Endothelial cell (in vitro differentiated cells): ENCODE data around the gene SEPTIN5. TPM values are rescaled to one million over a fixed set of nuclear protein-coding genes. Genes with fewer than 3 reads are reported as not detected.

Source experiments
- DNase-seq: peaks from one replicate; pipeline ENCODE4 v3.0.0; 2021; ENCODE audit warnings: low spot score
- H3K27ac Mint-ChIP-seq: one replicate; pipeline ENCODE4 v1.8.0; 2021; ENCODE audit warnings: mixed read lengths, inconsistent platforms; ENCODE audit not compliant: unreplicated experiment
- H3K27me3 Mint-ChIP-seq: one replicate; pipeline ENCODE4 v1.8.0; 2021; ENCODE audit warnings: mild to moderate bottlenecking, moderate library complexity, mixed read lengths, inconsistent platforms; ENCODE audit not compliant: unreplicated experiment
- H3K36me3 Mint-ChIP-seq: one replicate; pipeline ENCODE4 v1.8.0; 2021; ENCODE audit warnings: mild to moderate bottlenecking, low read depth, mixed read lengths, inconsistent platforms; ENCODE audit not compliant: unreplicated experiment
- H3K4me1 Mint-ChIP-seq: one replicate; pipeline ENCODE4 v1.8.0; 2021; ENCODE audit warnings: mild to moderate bottlenecking, mixed read lengths, inconsistent platforms; ENCODE audit not compliant: unreplicated experiment
- H3K4me3 Mint-ChIP-seq: one replicate; pipeline ENCODE4 v1.8.0; 2021; ENCODE audit warnings: mild to moderate bottlenecking, mixed read lengths, inconsistent platforms; ENCODE audit not compliant: unreplicated experiment
- H3K9me3 Mint-ChIP-seq: one replicate; pipeline ENCODE4 v1.8.0; 2021; ENCODE audit warnings: mixed read lengths, inconsistent platforms; ENCODE audit not compliant: unreplicated experiment
- total RNA-seq: library from RNA; stranded (reverse); fragmentation: NEBNext Ultra II Directional; extraction: Animal tissue kit (Norgen Biotek cat#: 25700); gene quantifications from one replicate; pipeline ENCODE4 v1.2.1, GENCODE V29; 2021; ENCODE audit not compliant: unreplicated experiment
- TF ChIP-seq, protein P1 (sequence below): fragments of 200-600 bp; sonication (generic); IDR thresholded peaks from one replicate; pipeline ENCODE4 v1.5.0; 2021; ENCODE audit warnings: antibody characterized with exemption; ENCODE audit not compliant: unreplicated experiment

SEPTIN5 gene
- total RNA-seq, 1 donor from 2014 or later: 2.3 TPM

DNA sequence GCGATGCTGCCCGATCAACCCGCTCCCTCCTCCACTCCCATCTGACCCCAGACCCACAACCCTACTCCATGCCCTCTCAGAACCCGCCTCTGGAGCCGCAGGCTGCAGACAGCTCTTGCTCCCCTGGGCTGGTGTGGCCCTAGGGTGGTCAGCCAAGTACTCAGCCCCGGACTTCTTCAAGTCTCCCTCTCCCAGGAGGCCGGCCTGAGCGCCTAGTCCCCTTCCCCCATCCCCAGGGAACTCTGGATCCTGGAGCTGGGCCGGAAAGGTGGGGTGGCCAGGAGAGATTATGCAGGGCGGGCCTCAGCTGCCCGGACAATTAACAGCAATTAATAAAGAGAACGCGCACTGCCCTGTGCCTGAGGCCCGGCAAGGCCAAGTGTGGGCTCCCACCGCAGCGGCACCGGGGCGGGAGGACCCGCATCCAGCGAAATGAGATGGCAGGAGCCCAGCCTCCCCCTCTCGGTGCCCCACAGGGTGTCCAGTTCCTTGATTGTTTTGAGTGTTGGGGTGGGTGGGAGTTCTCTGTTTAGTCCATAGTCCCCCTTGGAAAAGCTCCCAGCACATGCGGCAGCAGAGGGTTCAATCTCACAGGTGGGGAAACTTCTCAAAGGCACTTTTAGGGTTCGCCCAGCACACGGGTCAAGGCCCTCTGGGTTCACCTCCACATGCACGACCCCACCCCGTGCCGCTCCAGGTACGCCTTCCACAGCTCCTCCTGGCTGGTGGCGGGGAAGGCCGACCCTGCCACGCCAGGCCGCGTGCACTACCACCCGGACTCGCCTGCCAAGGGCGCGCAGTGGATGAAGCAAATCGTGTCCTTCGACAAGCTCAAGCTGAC is 49.4 kb downstream of the SEPTIN5 start:
- Mint-ChIP-seq H3K27me3 (peaks cover 24% of the 10 kb centered on the region), H3K4me3 (no peak overlapping the region), H3K27ac (no peak overlapping the region), H3K36me3 (peaks cover 6% of the 10 kb centered on the region), H3K9me3 (no peaks in the 10 kb centered on the region), H3K4me1 (peaks cover 36% of the 10 kb centered on the region)
- no peak for DNase-seq
- TF ChIP-seq, protein P1, sequence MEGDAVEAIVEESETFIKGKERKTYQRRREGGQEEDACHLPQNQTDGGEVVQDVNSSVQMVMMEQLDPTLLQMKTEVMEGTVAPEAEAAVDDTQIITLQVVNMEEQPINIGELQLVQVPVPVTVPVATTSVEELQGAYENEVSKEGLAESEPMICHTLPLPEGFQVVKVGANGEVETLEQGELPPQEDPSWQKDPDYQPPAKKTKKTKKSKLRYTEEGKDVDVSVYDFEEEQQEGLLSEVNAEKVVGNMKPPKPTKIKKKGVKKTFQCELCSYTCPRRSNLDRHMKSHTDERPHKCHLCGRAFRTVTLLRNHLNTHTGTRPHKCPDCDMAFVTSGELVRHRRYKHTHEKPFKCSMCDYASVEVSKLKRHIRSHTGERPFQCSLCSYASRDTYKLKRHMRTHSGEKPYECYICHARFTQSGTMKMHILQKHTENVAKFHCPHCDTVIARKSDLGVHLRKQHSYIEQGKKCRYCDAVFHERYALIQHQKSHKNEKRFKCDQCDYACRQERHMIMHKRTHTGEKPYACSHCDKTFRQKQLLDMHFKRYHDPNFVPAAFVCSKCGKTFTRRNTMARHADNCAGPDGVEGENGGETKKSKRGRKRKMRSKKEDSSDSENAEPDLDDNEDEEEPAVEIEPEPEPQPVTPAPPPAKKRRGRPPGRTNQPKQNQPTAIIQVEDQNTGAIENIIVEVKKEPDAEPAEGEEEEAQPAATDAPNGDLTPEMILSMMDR: no peak

DNA sequence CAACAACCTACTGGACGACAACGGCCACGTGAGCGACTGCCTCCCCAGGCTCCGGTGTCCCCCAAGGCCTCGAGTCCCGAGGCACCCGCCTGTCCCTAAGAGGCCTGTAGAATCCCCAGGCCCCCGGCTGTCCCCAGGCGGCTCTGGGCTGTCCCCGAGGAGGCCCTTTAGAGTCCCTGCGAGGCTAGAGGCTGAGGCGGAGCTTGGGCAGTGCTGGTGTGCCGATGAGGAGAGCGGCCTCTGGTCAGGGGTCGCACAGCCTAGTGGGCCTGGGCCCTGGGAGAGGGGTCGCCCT is 49.9 kb downstream of the SEPTIN5 start:
- TF ChIP-seq, protein P1: no peak
- Mint-ChIP-seq H3K4me1 (peaks cover 36% of the 10 kb centered on the region), H3K9me3 (no peaks in the 10 kb centered on the region), H3K27ac (no peak overlapping the region), H3K27me3 (peaks cover 25% of the 10 kb centered on the region), H3K4me3 (no peak overlapping the region), H3K36me3 (peaks cover 6% of the 10 kb centered on the region)
- no peak for DNase-seq

DNA sequence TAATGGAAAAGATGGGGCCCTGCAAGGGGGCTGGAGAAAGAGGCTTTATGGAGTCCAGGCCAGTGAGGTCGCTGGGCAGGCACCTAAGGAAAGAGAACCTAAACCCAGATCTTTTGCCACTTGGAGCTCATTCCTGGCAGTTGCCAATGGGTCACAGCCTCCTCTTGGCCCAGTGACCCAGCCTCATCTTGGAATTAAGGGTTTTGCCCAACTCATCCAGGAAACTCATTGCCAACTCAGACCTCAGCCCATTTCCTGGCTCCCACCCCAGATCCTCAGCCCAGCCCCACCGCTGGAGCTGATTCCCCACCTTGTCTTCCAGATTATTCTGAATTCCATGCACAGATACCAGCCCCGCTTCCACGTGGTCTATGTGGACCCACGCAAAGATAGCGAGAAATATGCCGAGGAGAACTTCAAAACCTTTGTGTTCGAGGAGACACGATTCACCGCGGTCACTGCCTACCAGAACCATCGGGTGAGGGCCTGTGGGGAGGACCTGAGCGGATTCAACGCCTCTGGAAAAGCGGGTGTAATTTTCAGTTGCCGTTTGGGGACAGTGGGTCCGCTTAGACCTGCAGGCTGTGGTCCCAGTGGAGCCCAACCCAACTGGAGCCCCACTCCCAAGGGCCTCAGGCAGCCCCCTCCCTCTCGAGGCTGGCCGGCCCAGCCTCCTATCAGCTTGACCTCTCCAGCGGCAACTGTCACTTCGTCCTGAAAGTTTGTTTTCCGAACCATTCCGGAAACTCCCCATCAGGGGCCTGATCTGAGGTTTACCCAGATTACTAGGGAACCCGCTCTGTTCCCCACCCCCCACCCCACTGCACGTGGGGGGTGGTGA is 50.6 kb downstream of the SEPTIN5 start:
- H3K27me3 Mint-ChIP-seq: peaks cover 25% of the 10 kb centered on the region
- H3K4me1 Mint-ChIP-seq: peaks cover 30% of the 10 kb centered on the region
- TF ChIP-seq, protein P1: no peak
- H3K9me3 Mint-ChIP-seq: no peaks in the 10 kb centered on the region
- no peak for DNase-seq
- no peak overlapping the region for H3K27ac Mint-ChIP-seq
- peaks cover 6% of the 10 kb centered on the region for H3K36me3 Mint-ChIP-seq
- no peak overlapping the region for H3K4me3 Mint-ChIP-seq

DNA sequence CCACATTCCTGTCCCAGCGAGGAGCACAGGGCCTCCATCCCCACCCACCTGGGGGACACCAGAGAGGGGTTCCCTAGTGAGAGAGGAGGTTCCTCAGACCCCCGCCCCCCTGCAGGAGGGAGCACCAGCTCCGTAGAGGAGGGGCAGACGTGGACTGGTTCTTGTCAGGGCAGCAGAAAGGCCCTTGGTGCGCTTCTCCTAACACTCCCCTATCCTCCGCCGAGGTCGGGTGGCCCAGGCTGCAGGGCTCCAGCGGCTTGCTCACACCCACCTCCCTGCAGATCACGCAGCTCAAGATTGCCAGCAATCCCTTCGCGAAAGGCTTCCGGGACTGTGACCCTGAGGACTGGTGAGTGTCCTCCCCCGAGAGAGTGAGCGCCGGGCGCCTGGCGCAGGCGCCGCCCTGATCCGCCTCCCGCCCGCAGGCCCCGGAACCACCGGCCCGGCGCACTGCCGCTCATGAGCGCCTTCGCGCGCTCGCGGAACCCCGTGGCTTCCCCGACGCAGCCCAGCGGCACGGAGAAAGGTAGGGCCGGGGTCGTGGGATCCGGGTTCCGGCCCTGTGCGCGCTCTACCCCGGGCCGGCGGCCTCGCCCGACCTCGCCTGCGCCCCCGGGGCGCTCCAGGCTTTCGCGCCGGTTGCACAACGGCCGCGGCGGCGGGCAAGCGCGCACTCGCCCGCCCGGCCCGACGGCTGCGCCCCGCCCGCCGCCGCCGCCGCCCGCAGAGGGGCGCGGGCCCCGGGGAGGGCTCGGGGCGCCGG is 51.4 kb downstream of the SEPTIN5 start:
- Mint-ChIP-seq H3K27me3 (peaks cover 22% of the 10 kb centered on the region), H3K4me3 (no peak overlapping the region)
- no peak for DNase-seq

More for the DNA sequence above, 51.4 kb downstream of the SEPTIN5 start:
- TF ChIP-seq, protein P1: no peak
- no peaks in the 10 kb centered on the region for H3K9me3 Mint-ChIP-seq
- no peak overlapping the region for H3K27ac Mint-ChIP-seq
- peaks cover 25% of the 10 kb centered on the region for H3K4me1 Mint-ChIP-seq
- H3K36me3 Mint-ChIP-seq: no peaks in the 10 kb centered on the region
